T-helper 2 cell treated with Interferon-gamma antibody and Interleukin-4, amounts not matched to agents 100 ng/mL and 5 ng/mL, for 36 hours (primary cell): ENCODE data around the gene SAMD14. TPM values are rescaled to one million over a fixed set of nuclear protein-coding genes. Genes with fewer than 3 reads are reported as not detected.

Source experiments
- intact Hi-C: fragments of 100-400 bp; cut with micrococcal nuclease; formaldehyde crosslinking; loops from one replicate; pipeline ENCODE4 v1.15.1; 2023
- total RNA-seq: library from RNA; stranded (reverse); gene quantifications from 2 replicates; pipeline ENCODE4 v1.2.3, GENCODE V29; 2022

Gene SAMD14
- total RNA-seq, 1 donor from 2014 or later = 0.98 TPM

DNA sequence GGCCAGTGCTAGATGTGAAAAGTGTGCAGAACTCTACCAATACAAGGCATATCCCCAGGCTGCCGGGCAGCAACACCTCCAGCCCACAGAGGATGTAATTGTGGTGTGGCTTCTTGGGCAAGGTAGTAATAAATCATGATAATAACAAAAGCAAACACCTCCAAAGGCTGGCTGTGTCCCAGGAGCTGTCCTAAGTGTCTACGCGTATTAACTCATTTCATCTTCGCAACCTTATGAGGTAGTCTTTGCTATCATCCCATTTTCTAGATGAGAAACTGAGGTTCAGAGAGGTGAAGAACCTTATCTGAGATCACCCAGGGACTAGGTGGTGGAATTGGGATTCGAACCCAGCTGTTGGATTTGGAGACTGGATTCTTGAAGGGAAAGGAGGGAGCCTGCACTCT, 29.5 kb downstream of the SAMD14 start:
- intact Hi-C loops = no loop called here

DNA sequence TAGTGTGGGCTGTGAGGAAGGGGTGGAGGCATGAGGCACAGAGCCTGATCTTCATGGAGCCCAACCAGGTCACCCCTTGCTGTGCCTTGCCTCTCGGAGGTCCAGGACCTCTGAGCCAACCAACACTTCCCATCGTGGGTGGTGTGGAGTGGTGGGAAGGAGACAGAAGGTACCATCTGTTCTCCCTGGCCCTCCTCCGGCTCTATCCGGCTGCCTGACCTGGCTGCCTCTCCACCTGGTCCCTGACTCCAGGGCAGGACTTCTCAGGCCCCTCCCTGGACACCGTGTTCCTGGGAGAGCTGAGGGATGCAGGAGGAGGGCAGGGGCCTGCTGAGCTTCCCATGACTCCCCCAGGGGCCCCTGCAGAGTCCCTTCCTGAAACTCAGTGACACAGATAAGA, 31.0 kb downstream of the SAMD14 start:
- intact Hi-C loops = no loop called here

DNA sequence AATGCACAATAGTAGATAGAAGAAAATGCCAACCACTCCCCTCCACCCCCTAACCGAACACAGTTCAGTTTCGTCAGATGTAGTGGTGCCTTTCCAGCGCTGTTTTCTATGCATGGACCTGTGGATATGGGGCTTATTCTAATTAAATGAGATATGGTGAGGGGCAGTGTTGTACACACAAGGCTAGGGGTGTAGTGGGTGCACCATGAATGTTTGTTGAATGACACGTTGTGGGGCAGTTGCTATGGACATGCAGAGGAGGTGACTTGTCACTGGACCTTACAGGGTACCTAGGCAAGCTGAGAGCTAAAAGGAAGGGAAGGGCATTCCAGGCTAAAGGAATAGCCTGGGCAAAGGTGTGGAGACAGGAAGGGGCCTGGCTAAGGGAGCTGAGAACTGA, 31.4 kb downstream of the SAMD14 start:
- intact Hi-C loops = no loop called here

DNA sequence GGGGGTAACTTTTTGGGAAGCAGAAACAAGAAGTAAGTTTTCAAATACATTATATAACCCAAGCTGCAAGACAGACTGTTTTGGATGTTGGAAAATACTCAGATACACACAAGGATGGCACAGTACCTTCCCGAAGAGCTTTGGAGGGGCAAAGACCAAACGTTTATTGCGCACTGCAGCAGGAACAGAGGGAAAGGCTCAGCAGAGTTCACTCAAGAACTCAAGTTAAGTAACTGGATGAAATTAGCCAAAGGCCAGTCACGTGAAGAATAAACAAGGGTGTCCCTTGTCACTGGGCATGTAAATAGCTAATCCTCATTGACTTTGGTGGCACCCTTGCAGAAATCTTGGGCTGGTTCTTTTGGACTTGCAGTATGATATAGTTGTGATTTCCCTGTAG, 32.0 kb downstream of the SAMD14 start:
- intact Hi-C loops = no loop called here

DNA sequence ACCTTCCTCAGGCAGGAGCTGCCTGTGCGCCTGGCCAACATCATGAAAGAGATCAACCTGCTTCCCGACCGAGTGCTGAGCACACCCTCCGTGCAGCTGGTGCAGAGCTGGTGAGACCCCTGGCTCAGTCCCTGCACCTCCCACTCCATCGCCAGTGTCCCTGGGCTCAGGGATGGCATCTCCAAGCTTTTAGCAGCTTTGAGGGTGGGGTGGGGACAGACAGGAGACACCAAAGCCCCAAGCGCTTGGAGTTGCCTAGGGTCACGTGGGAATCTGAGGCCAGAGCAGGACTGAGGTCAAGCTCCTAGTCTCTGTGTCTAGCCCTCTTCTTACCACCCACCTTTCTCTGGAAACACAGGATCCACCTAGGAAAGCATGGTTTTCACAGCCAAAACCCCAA, 32.5 kb downstream of the SAMD14 start:
- intact Hi-C loops = no loop called here

DNA sequence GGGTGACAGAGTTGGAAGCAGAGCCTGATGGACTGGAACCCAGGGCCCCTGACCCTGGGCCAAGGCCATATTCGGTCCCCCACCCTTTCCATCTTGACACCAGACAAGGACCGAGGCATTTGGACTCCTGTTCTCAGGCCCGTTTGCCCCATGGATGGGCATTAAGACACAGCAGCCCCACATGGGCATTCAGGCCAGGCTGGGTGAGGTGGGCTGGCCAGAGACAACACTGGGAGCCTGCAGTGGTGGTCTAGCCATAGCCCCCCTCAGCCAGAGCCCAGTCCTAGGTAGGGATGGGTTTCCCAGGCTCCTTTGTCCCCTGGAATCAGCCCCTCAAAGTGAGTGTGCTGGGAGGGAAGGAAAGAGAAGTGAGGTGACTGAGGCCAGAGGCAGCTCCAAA, 33.2 kb downstream of the SAMD14 start:
- intact Hi-C loops = no loop called here

DNA sequence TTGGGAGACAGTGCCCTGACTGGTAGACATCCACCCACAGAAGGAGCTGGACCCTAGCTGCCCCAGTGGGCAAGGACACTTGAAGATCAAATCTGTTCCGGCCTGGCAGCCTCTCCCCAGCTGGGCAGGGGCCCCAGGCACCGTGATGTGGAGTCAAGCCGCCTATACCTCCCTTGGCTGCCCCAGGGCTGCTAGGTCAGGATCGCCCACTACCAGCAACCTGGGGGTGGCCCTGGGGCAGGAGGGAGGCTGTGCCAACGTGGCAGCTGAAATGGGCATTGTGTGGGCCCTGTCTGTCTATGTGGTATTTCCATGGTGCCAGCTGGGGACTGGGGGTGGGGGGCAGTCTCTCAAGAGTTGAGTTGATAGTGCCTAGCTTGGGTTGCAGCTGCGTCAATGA, 33.9 kb downstream of the SAMD14 start:
- intact Hi-C loops = no loop called here

DNA sequence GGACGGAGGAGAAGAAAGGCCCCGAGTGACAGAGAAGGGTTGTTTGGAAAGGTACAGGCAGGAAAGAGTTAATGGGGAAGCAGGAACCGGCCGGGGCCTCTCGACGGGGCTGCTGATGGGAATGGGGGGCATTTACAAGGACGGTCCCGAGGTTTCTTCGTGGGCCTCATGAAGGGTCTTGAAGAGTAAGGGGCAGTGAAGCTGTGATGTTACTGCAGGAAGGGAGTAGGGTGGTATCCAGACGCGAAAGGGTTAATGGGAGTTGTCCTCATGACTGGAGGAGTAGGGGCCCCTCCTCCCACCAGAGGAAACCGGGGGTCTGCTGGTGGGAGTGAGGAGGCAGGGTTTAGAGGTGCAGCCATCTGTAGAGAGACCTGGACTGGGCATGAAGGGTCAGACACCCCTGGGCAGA, 34.3 kb downstream of the SAMD14 start:
- intact Hi-C loops = loop anchor here (1.0 to 2.0 kb wide), 3 partner anchors 56 to 202 kb away; no protein-coding TSS in a partner anchor

DNA sequence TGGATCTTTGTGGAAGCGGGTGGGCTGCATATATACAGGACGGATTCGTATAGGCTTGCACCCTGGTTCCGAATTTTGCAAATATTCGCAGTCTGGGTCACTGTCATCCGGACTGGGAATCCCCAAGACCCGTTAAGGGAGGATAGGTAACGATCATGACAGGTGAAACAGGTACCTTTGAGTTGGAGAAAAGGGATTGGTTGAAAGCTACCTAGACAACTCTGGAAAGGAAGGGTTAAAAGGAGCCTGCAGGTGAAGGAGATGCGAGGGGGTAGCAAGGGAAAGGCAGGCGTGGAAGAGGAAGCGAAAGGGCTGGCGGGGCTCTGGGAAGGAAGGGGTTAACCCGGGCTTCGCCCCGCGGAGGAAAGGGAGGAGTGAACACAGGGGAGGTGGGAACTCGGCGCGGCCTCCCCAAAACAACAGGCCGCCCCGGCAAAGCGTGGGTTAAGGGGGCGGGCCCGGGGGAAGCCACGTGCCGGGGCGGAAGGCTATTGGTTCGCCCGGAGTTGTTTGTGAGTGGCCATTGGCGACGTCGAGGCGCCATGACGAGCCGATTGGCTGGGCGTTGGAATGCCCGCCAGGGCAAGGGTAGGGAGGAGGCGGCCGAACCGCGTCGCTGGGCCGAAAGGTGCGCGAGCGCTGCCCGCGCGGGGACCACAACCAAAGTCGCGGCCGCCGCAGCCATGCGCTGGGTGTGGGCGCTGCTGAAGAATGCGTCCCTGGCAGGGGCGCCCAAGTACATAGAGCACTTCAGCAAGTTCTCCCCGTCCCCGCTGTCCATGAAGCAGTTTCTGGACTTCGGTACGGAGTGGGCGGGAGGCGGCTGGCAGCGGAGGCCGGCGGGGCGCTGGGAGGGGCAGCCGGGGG, 35.0 kb downstream of the SAMD14 start, which contains the start of gene PDK2:
Gene PDK2, plus strand, starts transcription at position 599 of the 867 bp plus-strand sequence. Its CDS starts 85 bp downstream, at position 684.
- intact Hi-C loops = loop anchor here (1.0 to 2.0 kb wide), 4 partner anchors 40 to 202 kb away; no protein-coding TSS in a partner anchor

DNA sequence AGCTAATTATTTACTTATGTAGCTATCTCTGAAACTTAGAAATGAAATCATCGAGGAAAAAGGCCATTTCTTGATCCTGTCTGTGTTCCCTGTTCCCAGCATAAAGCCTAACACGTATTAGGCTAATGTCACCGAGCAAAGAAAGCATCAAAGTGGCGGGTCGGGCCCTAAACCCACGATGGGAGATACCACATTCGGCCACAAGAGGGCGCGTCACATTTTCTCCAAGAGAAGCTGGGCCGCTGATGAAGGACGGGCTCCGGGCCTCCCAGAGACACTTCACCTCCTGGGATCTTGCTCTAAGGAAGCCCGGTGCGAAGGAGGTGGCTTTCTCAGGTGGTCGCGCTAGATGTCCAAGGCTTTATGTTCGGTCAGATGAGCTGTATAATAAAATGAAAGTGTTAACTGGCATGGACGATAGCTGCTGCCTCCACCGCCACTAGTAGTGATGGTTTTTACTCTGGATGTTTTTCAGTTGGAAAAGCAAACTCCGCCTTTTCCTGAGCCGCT, 35.7 kb downstream of the SAMD14 start:
- intact Hi-C loops = loop anchor here (1.0 to 2.0 kb wide), 2 partner anchors 39 to 67 kb away; no protein-coding TSS in a partner anchor

DNA sequence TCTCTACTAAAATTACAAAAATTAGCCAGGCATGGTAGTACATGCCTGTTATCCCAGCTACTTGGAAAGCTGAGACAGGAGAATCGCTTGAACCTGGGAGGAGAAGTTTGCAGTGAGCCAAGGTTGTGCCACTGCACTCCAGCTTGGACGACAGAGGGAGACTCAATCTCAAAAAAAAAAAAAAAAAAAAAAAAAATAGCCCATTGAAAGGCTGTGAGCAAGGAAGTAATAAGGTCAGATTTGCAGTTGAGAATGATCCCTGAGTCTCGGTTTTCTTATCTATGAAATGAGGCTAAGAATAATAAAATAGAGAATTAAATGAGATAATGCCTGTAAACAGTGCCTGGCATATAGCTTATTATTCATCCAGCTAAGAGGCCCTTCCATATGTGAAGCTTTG, 36.2 kb downstream of the SAMD14 start:
- intact Hi-C loops = loop anchor here (1.0 to 2.0 kb wide), 2 partner anchors 39 to 67 kb away; no protein-coding TSS in a partner anchor

DNA sequence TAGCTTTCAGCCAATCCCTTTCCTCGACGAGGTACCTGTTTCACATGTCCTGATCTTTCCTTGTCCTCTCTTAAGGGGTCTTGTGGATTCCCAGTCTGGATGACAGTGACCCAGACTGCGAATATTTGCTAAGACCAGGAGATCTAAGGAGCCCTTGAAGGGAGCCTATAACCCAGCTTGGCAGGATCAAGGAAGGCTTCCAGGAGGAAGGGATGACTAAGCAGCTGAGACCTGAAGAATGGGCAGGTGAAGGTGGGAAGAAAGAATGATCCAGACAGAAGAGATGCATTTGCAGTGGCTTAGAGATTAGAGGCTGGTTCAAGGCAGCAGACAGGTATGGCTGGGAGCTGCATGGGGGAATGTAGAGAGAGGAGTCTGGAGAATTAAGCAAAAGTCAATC, 36.7 kb downstream of the SAMD14 start:
- intact Hi-C loops = no loop called here

DNA sequence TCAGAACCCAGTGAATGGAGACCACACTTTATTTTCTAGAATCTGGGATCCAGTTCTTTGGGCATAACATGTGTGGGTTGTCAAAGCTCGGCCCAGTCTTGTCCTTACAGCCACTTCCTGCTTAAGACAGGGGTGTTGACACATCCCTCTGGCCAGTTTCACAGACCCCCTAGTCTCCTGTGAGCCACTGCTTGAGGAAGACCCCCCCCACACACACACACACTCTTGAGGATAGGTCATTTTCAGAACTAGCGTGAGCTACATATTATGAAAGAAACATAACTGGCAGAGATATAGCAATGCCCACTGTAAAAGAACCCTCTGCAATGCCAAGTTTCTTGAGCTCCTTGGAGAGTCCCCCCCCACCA, 38.1 kb downstream of the SAMD14 start:
- intact Hi-C loops = no loop called here

DNA sequence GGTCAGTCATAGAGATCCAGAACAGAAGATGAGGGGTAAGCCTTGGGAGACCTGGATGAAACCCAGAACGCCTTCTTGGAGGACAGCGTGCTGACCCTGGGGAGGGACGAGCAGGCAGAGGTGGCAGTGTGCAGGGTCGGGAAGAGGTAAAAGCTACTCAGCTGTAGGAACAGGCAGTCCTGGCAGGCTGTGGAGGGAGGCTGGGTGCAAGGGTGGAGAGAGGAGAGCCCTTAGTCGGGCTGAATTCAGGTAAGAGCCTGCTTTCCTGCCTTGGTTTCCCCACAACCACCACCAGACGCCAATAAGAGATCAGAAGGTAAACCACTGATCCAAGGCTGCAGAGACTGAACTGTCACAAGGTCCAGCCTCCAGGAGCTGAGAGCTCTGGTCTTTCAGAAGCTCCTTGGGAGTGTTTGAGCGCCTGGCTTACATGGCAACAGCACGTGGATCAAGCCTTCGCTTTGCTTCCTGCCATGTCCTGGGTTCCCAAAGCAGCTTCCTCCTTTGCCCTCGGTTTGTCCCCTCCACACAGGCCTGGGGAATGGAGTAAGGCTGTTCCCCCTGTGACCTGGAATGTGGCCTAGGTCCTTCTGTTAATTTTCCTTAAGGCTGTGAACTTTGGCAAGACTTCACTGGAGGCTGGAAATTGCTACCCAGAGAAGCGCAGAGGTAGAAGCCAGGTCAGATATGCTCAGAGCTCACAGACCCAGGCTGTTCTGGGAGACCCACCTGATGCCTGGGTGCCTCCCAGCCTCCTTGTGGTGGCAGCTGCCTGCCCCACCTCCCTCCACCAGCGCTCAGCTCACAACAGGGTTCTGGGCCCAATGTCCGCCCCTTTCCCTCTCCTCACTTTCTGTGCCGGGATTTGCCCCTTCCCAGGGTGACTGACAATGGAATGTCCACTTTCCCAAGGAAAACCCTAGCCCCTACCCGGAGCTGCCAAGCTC, 38.7 kb downstream of the SAMD14 start:
- intact Hi-C loops = no loop called here

DNA sequence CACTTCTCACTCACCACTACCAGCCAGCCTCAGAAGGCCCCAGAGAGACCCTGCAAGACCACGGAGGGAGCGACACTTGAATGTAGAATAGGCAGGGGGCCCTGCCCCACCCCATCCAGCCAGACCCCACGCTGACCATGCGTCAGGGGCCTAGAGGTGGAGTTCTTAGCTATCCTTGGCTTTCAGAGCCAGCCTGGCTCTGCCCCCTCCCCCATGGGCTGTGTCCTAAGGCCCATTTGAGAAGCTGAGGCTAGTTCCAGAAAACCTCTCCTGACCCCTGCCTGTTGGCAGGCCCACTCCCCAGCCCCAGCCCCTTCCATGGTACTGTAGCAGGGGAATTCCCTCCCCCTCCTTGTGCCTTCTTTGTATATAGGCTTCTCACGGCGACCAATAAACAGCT, 39.9 kb downstream of the SAMD14 start:
- intact Hi-C loops = no loop called here

DNA sequence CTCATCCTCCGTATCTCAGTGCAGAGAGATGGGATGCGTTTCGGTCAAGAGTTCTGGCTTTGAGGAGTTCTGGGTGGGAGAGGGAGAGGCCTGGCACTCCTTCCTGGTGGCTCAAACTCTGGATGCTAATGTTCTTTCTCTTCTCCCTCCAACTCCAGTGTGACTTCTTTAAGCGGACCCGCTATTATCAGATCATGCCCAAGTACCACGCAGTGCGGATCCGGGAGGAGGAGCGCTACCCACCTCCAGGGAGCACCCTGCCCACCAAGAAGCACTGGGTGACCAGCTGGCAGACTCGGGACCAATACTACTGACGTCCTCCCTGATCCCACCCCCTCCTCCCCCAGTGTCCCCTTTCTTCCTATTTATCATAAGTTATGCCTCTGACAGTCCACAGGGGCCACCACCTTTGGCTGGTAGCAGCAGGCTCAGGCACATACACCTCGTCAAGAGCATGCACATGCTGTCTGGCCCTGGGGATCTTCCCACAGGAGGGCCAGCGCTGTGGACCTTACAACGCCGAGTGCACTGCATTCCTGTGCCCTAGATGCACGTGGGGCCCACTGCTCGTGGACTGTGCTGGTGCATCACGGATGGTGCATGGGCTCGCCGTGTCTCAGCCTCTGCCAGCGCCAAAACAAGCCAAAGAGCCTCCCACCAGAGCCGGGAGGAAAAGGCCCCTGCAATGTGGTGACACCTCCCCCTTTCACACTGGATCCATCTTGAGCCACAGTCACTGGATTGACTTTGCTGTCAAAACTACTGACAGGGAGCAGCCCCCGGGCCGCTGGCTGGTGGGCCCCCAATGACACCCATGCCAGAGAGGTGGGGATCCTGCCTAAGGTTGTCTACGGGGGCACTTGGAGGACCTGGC, 40.8 kb downstream of the SAMD14 start:
- intact Hi-C loops = no loop called here

DNA sequence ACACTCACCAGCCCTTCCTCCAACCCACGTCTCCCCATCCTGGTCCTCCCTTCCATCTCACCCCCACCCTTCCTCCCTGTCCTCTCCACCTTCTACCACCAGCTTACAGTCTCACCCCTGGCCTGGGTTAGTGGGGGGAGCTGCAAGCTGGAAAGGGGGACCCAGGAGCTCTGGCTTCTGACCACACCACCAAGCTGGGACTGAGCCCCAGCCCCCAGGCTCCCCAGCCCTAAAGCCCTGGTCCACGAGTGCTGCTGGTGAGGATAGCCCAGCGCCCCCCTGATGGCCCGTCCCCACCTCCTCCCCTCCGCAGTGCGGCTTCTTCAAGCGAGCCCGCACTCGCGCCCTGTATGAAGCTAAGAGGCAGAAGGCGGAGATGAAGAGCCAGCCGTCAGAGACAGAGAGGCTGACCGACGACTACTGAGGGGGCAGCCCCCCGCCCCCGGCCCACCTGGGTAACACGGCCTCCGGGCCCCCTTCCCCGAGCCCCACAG, 42.0 kb downstream of the SAMD14 start:
- intact Hi-C loops = loop anchor here (1.0 kb wide), 1 partner anchor 62 kb away; no protein-coding TSS in a partner anchor

DNA sequence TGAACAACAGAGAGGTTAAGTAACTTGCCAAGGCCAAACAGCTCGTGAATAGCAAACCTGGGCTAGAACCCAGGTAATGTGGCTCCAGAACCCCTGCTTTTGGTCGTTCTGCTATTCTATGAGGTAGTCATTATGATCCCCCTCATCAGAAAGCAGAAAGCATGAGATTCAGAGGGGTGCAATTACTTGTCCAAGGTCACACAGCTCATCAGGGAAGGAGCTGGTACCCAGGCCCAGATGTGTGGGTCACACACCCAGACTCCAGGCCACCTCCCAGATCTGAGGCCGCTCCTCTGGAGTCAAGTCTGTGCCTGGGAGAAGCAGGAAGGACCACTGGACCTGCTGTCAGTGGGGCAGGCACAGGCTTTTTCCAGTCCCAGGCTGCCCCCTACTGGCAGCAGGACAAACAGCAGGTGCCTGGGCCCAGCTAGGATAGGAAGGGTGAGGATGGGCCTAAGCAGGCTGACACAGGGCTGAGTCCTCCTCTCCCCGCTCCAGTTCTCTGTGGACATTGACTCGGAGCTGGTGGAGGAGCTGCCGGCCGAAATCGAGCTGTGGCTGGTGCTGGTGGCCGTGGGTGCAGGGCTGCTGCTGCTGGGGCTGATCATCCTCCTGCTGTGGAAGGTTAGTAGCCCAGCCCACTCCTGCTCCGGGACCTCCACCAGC, 42.6 kb downstream of the SAMD14 start:
- intact Hi-C loops = loop anchor here (1.0 kb wide), 1 partner anchor 61 kb away; no protein-coding TSS in a partner anchor

DNA sequence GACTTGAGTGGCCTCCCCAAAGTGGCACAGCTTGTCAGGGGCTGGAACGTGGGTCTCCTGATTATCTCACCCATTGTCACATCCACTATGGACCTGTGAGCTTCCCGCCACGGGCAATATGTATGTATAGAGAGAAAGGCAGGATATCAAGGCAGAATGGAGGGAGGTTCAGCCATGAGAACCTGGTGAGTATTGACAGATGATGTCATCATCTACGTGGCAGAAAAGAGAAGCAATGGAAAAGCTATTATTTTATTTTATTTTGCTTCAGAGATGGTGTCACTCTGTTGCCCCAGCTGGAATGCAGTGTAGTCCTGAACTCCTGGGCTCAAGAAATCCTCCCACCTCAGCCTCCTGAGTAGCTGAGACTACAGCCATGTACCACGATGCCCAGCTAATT, 48.2 kb downstream of the SAMD14 start:
- intact Hi-C loops = no loop called here

DNA sequence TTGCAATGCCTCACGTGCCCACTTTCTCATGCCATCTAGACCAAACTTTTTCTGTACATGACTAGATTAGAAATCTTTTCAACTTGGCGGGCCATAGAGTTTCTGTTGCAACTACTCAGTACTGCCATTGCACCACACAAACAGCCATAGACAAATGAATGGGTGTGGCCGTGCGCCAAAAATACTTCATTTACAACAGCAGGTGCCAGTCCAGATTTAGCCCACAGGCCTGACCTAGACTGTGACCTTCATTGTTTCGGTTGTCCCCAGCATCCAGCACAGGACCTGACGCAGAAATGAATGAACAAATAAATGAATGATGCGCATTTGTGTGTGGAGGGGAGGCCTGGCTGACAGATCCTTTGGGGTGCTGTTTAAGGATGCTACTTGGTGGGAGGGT, 49.1 kb downstream of the SAMD14 start:
- intact Hi-C loops = no loop called here
